PFSK-1 (cell line): ENCODE results near the gene CCDC85A.

Experiments used
- FOXP2 ChIP-seq: optimal IDR thresholded peaks from 2 replicates; pipeline ENCODE3; 2011; ENCODE audit warnings: borderline replicate concordance, control low read depth, inconsistent platforms; ENCODE audit not compliant: insufficient read depth; ENCODE audit errors: extremely low read length, extremely low read depth
- POLR2AphosphoS5 ChIP-seq: IDR thresholded peaks from 2 replicates; pipeline ENCODE4 v1.6.1; 2012; ENCODE audit warnings: low read depth, mild to moderate bottlenecking, control low read depth, low read length, moderate library complexity
- REST ChIP-seq, 2 experiments: IDR thresholded peaks; 2 replicates each; pipeline versions ENCODE4 v1.6.1 to v1.8.0; 2011 to 2012; ENCODE audit warnings: low read depth in 2 of 2, low read length in 2 of 2, control low read depth in 1 of 2, inconsistent platforms in 1 of 2, mild to moderate bottlenecking in 1 of 2, moderate library complexity in 1 of 2; ENCODE audit not compliant: insufficient read depth in 1 of 2
- TAF1 ChIP-seq: IDR thresholded peaks from 2 replicates; pipeline ENCODE4 v1.6.1; 2012; ENCODE audit warnings: low read length, control low read depth, borderline replicate concordance; ENCODE audit not compliant: insufficient read depth

GRCh38 chr2:56134861-56135260 lies 48.9 kb upstream of the CCDC85A start:
- no peak for TF ChIP-seq TAF1
- TF ChIP-seq POLR2AphosphoS5, result no peak
- TF ChIP-seq REST (IDR thresholded peaks at IDR 0.05; ENCODE audit: insufficient read depth in 1 of 2, low read depth in 2 of 2, low read length in 2 of 2), result no peak
- no peak for TF ChIP-seq FOXP2
